AG04449 (cell line): ENCODE results near the gene MYO5A.

Source experiments
- CTCF ChIA-PET: fragments of 350-600 bp; formaldehyde crosslinking; extraction: SDS; loops from one replicate; lab custom pipeline; 2021; ENCODE audit warnings: antibody characterized with exemption; lab: Yijun Ruan, JAX
- POLR2A ChIA-PET: fragments of 400-600, 350-600 bp; formaldehyde crosslinking; extraction: SDS; loops from one replicate; lab custom pipeline; 2020; ENCODE audit warnings: antibody characterized with exemption, inconsistent platforms; lab: Yijun Ruan, JAX
- DNase-seq: peaks from one replicate; pipeline ENCODE4 v3.0.0-alpha.2; 2010; ENCODE audit warnings: low read depth, low spot score
- H3K4me3 ChIP-seq: 2 replicates; pipeline ENCODE4 v1.5.1; 2011; ENCODE audit warnings: low read depth, mild to moderate bottlenecking, control low read depth, low read length
- CTCF ChIP-seq: IDR thresholded peaks from one replicate; pipeline ENCODE4 v1.5.1; 2011; ENCODE audit warnings: mild to moderate bottlenecking, moderate library complexity, low read length, control low read depth, inconsistent platforms; ENCODE audit not compliant: insufficient read depth; ENCODE audit errors: missing control alignments

MYO5A gene

GRCh38 chr15:52414936-52415335 is 113.7 kb downstream of the MYO5A start:
- DNase-seq, result no peak
- ChIA-PET POLR2A (no interaction called here), CTCF (no interaction called here)
- TF ChIP-seq CTCF, result no peak
- no peak overlapping the region for H3K4me3 ChIP-seq

GRCh38 chr15:52408823-52409222 is 119.9 kb downstream of the MYO5A start:
- POLR2A ChIA-PET, result no interaction called here
- no peak for DNase-seq
- no peak for TF ChIP-seq CTCF
- no peak overlapping the region for H3K4me3 ChIP-seq
- CTCF ChIA-PET, result no interaction called here

GRCh38 chr15:52407374-52407773 is 121.3 kb downstream of the MYO5A start:
- no peak for TF ChIP-seq CTCF
- ChIA-PET POLR2A (no interaction called here), CTCF (interaction anchor here (1.1 kb wide), 1 partner anchor 150 kb away, joined by 3 read pairs; no protein-coding TSS in a partner anchor)

GRCh38 chr15:52406601-52407000 is 122.1 kb downstream of the MYO5A start:
- TF ChIP-seq CTCF, result no peak
- POLR2A ChIA-PET, result no interaction called here
- CTCF ChIA-PET, result no interaction called here
- no peak overlapping the region for H3K4me3 ChIP-seq
- DNase-seq, result no peak

More at GRCh38 chr15:52407374-52407773, 121.3 kb downstream of the MYO5A start:
- DNase-seq, result no peak
- H3K4me3 ChIP-seq, result no peak overlapping the region

- no peak for TF ChIP-seq CTCF
- no peak overlapping the region for H3K4me3 ChIP-seq
- DNase-seq, result no peak
- CTCF ChIA-PET, result interaction anchor here (1.5 kb wide), 1 partner anchor 22 kb away, joined by 3 read pairs; no protein-coding TSS in a partner anchor
- POLR2A ChIA-PET, result no interaction called here
Measured at GRCh38 chr15:52405856-52406255, 122.8 kb downstream of the MYO5A start.

GRCh38 chr15:52397118-52397517 is 131.6 kb downstream of the MYO5A start:
- DNase-seq, result no peak
- ChIA-PET CTCF (interaction anchor here (1.3 kb wide), 1 partner anchor 339 kb away, joined by 3 read pairs; no protein-coding TSS in a partner anchor), POLR2A (interaction anchor here (1.1 kb wide), 1 partner anchor 8 kb away, joined by 4 read pairs; no protein-coding TSS in a partner anchor)
- H3K4me3 ChIP-seq, result no peak overlapping the region
- TF ChIP-seq CTCF, result no peak
